Measurements from ENCODE around the gene TRIM15.
"Not testable (repeated sequence)": the region's sequence is repeated elsewhere in the genome, so short reads cannot be mapped to it uniquely, and the experiment has no call there.

- TF ChIP-seq POLR2A, CTCF (IDR thresholded peaks at IDR 0.05): not testable (repeated sequence)
Observed at GRCh38 chr6:30221395-30221794, 58.0 kb downstream of the TRIM15 start.
